ENCODE measurements around the gene DENND4A.

DNA sequence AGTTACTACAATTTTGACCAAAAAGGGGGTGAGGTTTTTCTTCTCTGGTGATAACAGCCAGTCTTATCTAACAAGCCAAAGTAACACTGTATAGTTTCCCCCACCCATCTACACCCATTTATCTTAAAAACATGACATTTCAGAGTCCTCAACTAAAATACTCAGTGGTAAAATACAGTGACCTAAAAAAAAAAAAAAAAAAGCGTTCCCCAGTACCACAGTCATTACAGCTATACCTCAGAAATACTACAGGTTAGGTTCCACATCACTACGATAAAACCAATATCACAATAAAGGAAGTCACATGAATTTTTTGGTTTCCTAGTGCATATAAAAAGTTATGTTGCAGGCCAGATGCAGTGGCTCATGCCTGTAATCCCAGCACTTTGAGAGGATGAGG, 13.8 kb downstream of the DENND4A start:
- TF ChIP-seq POLR2A (IDR thresholded peaks at IDR 0.05) (no peak), CTCF (IDR thresholded peaks at IDR 0.05) (no peak)
